ENCODE results near the gene NCEH1.

GRCh38 chr3:172678068-172678467, 32.8 kb downstream of the NCEH1 start:
- no peak for TF ChIP-seq POLR2AphosphoS5 (IDR thresholded peaks at IDR 0.05; ENCODE audit: low read depth, low read length)
- TF ChIP-seq CTCF (IDR thresholded peaks at IDR 0.05): no peak
